ENCODE measurements around the gene RCBTB2. TPM values are rescaled to one million over a fixed set of nuclear protein-coding genes. Genes with fewer than 3 reads are reported as not detected.
A peak's percentile ranks its signal among the peaks of the same experiment; 100 is the strongest.

RCBTB2 gene
- polyA plus RNA-seq, 10 donors = 20.2 to 35.7 (median 23.4) TPM

DNA sequence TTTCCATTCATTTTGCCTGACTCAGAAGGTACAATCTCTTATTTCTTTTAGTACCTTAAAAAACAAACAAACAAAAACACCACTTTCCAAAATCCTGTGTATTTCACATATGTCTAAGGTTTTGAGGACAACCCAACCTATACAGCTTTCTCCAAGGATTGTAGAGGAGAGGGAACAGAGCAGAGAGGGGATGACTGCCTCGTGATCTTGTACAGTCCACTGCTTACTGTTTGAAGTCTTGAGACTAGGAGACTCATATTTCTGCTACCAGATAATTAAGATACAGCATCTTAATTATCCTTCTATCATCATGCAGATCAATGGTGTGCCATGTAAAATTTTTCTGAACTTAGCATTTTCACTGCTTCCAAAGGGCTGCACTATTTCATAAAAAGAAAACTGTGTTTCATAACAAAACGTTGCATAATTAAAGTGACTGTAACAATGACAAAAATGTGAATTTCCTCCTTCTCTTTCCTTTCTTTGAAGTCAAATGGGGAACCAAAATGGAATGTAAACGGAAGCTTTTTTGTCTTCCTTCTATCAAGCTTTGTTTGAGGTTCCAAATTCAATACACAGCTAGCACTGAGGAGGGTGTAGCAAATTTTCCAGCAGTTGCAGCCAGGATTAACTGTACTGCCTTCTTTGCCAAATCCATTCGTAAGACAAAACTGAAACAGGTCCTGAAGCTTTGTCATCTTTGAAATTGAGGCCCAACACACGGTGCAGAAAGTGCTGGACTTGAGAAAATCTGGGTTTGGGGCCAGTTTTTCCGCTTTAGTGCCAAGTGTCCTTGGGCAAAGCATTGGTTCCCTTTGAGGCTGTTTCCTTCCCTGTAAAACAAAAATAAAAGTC lies 34.9 kb upstream of the RCBTB2 start:
- peak; percentile 85 to 94 (median 90) for DNase-seq

DNA sequence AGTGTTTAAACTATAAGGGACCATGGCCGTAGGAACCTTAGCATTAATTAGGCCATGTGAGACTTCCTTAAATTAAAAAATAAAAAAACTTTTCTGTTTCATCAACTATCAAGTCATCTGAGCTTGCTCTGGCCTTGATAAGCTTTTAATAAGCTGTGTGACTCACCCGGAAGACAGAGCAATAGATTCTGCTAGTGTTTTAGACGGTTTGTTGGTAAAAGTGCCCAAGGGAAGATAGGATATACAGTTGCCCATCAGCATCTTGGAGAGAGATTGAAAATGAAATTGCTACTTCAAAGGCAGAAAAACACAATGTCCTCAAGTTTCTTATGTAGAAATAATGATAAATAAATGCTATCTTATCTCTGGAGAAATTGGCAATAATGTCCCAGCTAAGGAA lies 31.2 kb upstream of the RCBTB2 start:
- DNase-seq = no peak

DNA sequence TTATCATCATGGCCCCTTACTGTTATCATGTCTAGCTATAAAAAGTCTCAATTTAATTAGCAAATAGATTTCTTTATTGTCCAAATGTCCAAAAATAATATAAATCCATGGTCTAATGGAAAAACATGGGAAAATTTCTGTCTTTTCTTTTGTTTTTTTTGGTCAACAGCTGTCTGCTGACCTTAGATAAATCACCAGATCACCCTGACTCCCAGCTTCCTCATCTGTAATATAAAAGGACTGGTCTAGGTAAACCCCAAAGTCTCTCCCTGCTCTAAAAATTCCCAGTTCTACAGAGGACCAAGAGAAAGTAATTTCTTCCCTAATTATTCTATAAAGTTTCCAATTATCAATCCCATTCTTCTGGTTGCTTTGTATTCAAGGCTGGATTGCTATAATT lies 30.7 kb upstream of the RCBTB2 start:
- DNase-seq = no peak

DNA sequence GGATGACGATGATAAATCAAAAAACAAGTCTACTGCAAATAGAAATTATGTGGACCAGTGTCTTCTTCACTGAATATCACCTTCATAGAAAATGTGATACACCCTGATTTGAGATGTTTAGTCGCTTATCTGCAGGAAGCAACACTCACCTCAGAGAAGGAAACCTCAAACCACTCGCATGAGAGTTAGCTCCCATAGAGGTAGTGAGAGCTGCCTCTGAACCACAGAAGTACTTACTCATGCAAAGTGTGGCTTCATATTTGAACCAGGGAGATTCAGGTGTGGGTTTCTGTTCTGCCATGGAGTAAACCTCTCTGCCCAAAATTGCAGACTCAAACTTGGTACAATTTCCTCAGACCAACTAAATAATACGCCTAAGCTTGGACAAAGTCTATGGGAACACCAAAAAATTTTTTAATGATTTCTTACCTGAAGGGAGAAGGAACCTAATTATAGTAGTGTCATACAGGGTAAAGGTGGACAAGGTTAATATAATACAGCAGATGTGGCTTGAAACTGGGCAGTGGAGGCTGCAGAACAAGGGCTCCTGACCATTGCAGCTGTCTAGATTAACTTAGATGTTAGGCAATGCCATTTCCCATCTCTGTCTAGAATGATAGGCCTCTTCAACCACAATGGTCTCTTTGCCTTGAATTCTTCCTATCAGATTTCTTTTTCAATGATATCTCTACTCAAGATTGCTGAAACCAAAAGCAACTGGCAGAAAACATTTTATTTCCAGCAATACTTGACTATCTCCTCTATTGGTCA lies 29.6 kb upstream of the RCBTB2 start:
- DNase-seq = no peak

DNA sequence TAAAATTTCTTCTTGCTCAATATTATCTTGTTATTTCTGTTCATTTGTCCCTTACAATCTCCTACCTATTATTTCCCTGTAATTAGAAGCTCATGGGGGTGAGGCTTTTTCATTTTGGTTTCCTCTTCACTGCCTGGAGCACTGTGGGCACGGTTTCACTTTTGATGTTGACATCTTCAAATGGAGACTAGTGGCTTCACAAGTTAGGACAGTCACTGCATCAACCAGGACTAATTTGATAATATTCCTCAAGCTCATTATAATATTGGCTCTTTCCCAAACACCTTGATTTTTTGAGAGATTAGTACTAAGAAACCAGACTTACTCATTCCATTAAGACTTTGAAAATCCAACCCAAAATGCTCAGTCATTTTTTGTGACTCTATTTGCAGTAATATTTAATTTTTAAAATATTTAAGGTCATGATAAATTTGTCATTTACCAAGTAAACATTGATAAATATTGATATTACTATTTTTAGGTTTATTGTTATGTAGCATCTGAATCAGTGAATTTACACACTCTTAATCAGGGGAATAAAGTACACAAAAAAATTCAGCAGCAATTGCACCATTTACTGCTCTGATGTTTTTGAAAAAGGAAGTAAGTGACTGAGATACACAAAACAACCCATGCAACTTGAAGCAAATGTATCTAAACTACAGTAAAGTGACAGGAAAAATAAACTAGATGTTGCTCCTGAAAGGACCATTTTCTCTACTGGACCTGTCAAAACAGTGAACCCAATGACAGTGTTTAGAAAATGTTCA lies 28.8 kb upstream of the RCBTB2 start:
- no peak for DNase-seq

DNA sequence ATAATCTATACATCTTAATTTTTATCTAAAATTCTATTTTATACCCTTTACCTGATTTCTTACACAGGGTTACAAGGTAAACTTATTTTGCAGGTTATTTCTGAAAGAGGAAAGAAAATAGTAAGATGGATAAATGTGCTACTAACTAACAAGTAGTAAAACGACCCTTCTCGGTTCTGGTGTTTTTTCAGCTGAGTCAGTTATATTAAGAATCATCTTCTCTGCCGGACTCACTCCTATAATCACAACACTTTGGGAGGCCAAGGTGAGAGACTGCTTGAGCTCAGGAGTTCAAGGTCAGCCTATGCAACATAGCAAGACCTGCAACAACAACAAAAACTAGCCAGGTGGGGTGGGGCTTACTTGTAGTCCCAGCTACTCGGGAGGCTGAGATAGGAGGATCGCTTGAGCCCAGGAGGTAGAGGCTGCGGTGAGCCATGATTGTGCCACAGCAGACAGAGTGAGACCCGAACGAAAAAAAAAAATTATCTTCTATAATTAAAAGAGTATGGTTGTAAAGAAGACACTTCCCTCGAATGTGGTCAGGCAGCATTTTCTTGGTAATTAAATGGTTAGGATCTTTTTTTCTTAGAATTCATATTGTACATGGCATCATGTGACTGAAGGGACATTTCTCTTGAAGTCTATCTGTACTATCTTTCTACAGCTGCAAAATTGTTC lies 27.9 kb upstream of the RCBTB2 start:
- DNase-seq = no peak

DNA sequence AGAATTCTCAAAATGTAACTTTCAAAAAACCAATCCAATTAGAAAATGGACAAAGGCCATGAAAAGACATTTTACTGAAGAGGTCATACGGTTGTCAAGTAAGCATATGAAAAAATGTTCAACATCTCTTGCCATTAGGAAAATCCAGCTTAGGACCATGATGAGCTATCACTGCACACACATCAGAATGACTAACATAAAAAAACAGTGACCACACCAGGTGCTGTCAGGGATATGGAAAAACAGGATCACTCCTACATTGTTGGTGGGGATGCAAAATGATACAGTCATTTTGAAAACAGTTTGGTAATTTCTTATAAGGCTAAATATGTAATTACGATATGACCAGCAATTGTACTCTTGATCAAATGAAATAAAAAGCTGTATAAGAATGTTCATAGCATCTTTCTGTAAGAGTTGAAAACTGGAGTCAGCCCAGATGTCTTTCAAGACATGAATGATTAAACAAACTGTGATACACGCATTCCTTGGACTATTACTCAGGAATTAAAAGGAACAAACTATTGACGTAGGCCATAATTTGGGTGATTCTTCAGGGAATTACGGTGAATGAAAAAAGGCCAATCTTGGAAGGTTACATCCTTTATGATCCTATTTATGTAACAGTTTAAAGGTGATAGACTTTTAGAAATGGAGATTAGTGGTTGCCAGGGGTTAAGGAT lies 26.9 kb upstream of the RCBTB2 start:
- DNase-seq = no peak

DNA sequence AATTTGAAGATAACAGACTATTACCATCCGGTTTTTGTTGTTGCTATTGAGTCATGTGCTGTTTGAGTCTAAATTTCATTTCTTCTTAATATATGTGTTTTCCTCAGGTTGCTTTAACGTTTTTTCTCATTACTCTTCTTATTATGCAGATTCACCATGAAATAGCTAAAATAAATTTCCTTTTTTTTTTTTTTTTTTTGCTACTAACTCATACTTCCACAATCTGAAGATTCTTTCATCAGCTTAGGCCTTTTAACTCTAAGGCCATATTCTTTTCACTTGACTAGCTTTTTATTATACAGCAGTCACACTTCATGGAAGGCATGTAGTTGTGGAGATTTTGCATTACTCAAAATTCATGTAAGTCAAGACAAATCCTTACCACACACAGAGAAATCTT lies 23.9 kb upstream of the RCBTB2 start:
- DNase-seq = no peak

DNA sequence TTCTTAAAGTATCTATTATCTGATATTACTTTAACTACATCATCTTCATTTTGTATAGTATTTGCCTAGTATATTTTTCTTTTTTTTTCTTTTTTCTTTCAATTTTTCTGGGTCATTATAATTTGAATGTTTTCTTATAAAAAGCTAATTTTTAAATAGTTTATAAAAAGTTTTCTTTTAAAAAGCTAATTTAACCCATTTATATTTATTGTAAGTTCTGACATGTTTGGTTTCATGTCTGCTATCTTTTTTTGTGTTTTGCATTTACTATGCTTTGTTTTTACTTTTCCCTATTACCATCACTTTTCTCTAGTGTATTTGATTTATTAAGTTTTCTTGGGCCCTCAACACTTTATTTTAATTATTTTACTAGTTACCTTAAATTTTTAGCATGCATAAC lies 22.6 kb upstream of the RCBTB2 start:
- DNase-seq = no peak

DNA sequence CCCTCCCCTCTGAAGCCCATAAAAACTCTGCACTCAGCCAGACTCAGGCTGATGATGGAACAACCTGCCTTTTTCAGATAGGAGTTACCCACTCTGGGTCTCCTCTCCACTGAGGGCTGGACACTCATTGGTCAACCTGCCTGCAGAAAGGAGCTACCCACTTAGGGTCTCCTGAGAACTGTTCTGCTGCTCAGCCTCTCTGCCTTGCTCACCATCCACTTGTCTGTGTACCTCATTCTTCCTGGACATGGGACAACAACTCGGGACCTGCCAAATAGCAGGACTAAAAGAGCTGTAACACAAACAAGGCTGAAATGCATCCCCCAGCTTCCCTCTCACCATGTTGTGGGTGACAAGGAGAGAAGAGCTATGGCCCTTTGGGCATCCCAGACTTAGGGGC lies 18.4 kb upstream of the RCBTB2 start:
- DNase-seq = no peak

DNA sequence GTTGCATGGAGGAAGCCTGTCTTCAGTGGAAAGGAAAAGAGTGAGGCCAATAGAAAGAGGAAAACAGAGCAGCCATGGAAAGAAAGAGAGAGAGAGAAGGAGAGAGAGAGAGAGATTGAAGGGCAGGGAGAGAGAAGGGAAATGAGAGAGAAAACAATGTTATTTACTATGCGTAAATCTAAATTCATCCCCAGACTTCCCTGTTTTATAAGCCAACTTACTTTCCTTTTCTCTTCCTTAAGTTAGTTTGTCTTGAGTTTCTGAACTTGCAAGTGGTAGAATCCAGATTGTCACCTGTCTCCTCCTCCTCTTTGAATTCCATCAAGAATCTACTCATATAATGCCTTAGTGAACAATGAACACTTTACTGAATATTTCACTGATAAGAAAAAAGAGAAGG lies 16.8 kb upstream of the RCBTB2 start:
- DNase-seq = no peak

DNA sequence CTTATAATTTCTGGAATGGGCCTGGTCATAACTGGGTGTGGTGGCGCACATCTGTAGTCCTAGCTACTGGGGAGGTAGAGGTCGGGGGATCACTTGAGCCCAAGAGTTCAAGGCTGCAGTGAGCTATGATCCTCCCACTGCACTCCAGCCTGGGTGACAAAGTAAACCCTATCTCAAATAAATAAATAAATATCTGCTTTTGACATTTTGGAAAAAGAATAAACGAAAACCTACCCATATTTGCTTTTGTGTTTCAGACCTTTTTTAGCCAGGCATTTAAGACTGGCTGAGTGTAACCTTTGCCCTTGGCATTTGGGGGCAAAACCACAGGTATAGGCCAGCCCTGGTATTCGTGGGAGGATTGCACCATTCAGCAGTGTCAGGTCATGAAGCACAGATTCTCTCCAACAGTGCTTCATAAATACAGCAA lies 14.8 kb upstream of the RCBTB2 start:
- DNase-seq = no peak

DNA sequence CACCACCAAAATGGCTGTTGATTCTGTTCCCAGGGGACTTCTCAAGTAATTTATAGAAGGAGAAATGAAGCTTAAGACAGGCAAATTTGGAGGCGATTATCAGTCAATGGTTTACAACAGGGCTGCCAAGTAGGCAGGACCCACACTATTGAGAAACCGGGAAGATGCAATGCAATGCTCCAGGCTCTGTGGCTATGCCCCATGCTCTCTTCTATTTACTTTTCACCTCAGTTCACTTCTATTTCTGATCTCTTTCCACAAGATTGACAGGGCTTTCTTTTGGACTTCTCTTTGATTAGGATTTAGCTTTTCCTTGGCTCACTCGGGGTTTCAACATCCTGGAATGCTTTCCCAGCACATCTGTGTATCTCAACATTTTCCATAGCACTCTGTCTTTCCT lies 12.7 kb upstream of the RCBTB2 start:
- no peak for DNase-seq

DNA sequence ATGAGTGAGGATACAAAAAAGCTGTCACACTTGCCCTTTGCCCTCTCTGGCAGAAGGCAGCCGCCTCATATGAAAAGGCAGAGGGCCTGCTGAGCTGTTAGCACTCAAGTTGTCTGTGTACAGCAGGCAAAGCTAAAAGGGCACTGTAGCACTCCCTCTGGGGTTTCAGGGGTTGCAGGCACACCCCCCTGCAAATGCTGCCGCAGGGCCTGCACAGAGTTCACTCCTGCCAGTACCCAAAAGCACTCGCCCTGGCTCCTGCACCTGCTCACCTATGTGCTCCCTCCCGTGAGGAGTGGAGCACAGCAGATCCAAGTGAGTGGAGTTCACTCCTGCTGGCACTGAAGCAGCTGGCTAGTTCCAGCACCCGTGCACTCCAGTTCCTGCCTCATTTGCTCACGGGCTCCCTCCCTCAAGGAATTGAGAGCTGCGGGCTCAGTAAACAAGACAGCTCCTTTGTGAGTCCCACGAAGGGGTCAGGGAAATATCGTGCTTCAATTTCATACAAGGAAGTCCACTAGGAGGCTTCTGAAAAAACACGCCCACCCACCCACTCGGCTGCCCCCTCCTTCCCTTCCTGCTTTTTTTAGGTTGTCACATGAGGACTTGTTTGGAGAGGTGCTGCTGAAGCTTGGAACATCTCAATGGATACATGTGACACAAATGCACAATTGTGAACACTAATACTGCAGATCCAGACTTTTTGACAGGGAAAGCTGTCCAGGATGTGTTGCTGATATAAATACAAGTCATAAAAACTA lies 9.9 kb upstream of the RCBTB2 start:
- peak; percentile 28 to 73 (median 52) for DNase-seq

DNA sequence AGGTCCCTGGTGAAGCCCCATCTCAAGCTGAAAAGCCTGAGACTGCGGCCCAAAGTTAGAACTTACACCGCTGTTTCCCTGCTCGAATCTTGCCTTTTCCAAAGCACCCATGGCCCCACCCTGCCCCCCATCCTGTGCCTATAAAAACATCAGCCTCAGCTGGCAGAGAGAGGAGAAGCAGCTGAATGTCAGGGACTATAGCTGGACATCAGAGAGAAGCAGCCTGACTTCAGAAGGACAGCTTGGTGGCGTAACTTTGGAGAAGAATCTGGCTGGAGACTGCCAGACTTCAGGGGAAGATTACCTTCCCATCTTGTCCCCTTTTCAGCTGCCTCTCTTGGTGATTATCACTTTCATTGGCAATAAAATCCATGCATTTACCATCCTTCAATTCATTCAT lies 9.3 kb upstream of the RCBTB2 start:
- DNase-seq = no peak

DNA sequence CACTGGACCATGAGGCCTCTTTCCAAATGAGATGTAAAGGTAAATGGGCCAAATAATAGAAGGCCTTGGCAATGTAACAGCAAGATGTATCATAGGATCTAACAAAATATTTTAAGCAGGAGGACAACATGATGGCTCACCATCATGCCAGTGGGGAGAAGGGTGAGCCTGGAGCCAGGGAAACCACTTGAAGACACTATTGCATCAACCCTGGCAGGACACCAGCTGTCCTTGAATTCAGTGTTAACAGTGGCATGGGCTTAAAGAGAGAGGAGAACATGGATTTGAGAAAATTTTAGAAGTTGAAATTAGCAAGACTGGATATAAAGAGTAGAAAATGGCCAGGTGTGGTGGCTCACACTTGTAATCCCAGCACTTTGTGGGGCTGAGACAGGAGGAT lies 6.7 kb upstream of the RCBTB2 start:
- DNase-seq = no peak

DNA sequence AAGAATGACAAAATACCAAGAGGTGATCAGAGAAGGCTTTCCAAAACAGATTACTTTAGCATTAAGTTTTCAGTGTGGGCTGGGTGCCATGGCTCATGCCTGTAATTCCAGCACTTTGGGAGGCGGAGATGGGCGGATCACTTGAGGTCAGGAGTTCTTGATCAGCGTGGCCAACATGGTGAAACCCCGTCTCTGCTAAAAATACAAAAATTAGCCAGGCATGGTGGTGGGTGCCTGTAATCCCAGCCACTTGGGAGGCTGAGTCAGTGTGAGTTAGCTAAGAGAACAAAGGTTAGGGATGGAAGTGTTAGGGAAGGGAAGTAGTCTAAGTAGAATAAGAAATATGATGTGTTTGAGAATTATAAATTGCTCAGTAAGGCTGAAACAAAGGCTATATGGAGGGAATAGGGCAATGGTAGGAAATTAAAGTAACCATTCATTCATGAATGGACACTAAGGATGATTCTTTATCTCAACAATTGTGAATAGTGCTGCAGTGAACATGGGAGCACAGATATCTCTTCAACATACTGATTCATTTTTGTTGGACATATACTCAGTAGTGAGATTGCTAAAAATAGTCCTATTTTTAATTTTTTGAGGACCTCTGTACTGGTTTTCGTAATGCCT lies 3.9 kb upstream of the RCBTB2 start:
- DNase-seq = no peak

DNA sequence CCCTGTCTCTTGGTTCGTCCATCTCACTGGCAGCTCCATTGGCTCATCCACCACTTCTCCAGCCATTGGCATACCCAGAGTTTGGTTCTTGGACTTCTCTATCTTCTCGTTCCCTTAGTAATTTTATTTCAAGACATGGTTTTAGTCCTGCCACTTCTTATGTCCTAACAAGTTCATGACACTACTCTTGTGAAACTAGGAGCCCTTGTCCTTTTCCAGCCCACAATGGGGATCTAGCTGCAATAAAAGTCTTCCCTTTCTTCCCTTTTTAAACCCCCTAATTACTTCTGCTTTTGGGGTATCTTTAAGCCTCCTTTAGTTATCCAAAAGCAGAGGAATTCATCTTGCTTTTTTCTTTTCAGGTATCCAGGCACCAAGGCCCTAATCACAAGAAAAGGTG lies 2.9 kb upstream of the RCBTB2 start:
- no peak for DNase-seq

DNA sequence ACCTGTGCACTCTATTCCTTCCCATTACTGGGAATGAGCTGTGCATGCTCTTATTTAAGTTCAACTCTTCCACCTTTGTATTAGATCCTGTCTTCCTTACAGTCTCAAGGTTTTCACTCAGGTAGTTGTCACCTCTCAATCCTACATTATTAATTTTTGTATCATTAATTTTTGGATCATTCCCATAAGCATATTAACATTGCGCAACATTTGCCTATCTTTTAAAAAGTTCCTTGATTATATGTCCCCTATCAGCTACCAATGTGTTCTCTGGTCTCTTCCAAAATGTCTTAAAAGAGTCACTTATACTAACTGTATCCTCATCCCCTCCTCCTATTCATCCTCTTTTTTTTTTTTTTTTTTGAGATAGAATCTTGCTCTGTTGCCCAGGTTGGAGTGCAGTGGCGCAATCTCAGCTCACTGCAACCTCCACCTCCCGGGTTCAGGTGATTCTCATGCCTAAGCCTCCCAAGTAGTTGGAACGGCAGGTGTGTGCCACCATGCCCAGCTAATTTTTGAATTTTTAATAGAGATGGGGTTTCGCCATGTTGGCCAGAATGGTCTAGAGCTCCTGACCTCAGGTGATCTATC lies 2.1 kb upstream of the RCBTB2 start:
- no peak for DNase-seq

Measured in muscle of back (tissue), 11 donors.